OCI-LY3 (cell line): ENCODE measurements around the gene ACTG2.

Source experiments
- H2AFZ ChIP-seq: fragments of 200-600, 300-600 bp; shearing (Covaris generic); 2 replicates; pipeline ENCODE4 v1.6.0; 2014; ENCODE audit warnings: antibody characterized with exemption, low read depth, low read length
- H3K27ac ChIP-seq: fragments of 200-600, 300-600 bp; sonication (generic); 2 replicates; pipeline ENCODE4 v1.5.1; 2014; ENCODE audit warnings: mild to moderate bottlenecking, low read length, moderate library complexity, mixed read lengths
- H3K27me3 ChIP-seq: fragments of 200-600, 300-600 bp; sonication (generic); 2 replicates; pipeline ENCODE4 v1.6.1; 2014; ENCODE audit warnings: low read depth, low read length, mixed read lengths
- H3K36me3 ChIP-seq: fragments of 200-600, 300-600 bp; sonication (generic); replicated peaks from 2 replicates; pipeline ENCODE3; 2014; ENCODE audit warnings: low read depth, low read length, mixed read lengths
- H3K4me1 ChIP-seq: fragments of 300-600, 200-600 bp; sonication (generic); 2 replicates; pipeline ENCODE4 v1.6.1; 2014; ENCODE audit warnings: low read length, mixed read lengths
- H3K4me2 ChIP-seq: fragments of 200-600, 300-600 bp; sonication (generic); 2 replicates; pipeline ENCODE4 v1.6.1; 2014; ENCODE audit warnings: low read length, mixed read lengths
- H3K4me3 ChIP-seq: fragments of 300-600, 200-600 bp; sonication (generic); 2 replicates; pipeline ENCODE4 v1.5.1; 2014; ENCODE audit warnings: antibody characterized with exemption, mild to moderate bottlenecking, low read length, moderate library complexity
- H3K79me2 ChIP-seq: fragments of 300-600, 200-600 bp; shearing (Covaris generic); 2 replicates; pipeline ENCODE4 v1.6.1; 2014; ENCODE audit warnings: mild to moderate bottlenecking, low read length, mixed read lengths
- H3K9ac ChIP-seq: fragments of 300-600, 200-600 bp; shearing (Covaris generic); 2 replicates; pipeline ENCODE4 v1.6.0; 2014; ENCODE audit warnings: mild to moderate bottlenecking, low read length, moderate library complexity
- H3K9me3 ChIP-seq: fragments of 200-600, 300-600 bp; shearing (Covaris generic); 2 replicates; pipeline ENCODE4 v1.6.1; 2014; ENCODE audit warnings: low read length, mixed read lengths; ENCODE audit not compliant: insufficient read depth
- H4K20me1 ChIP-seq: fragments of 200-600, 300-600 bp; sonication (generic); 2 replicates; pipeline ENCODE4 v1.6.1; 2016; ENCODE audit warnings: low read length, mixed read lengths; ENCODE audit not compliant: insufficient read depth
- EZH2phosphoT487 ChIP-seq: fragments of 200-600 bp; shearing (Covaris generic); IDR thresholded peaks from 2 replicates; pipeline ENCODE4 v1.6.1; 2018; ENCODE audit warnings: antibody characterized with exemption, mixed run types, low read depth
- TF ChIP-seq, protein P1 (sequence below): fragments of 200-600, 300-600 bp; sonication (generic); IDR thresholded peaks from 2 replicates; pipeline ENCODE4 v1.5.1; 2014; ENCODE audit warnings: antibody characterized with exemption, low read length, low read depth

The ACTG2 gene

GRCh38 chr2:73889206-73889605, 3.6 kb upstream of the ACTG2 start:
- Histone ChIP-seq H3K79me2 (peaks cover 13% of the 10 kb centered on the region), H3K9me3 (no peaks in the 10 kb centered on the region), H3K27ac (no peak overlapping the region), H3K4me1 (peaks cover 28% of the 10 kb centered on the region), H3K27me3 (no peaks in the 10 kb centered on the region), H3K4me2 (no peak overlapping the region), H3K36me3 (peaks cover under 1% of the 10 kb centered on the region), H4K20me1 (peaks cover under 1% of the 10 kb centered on the region; the same call in 1 of the 2 replicates), H3K4me3 (no peak overlapping the region), H3K9ac (no peak overlapping the region), H2AFZ (no peak overlapping the region)
- TF ChIP-seq, protein P1, sequence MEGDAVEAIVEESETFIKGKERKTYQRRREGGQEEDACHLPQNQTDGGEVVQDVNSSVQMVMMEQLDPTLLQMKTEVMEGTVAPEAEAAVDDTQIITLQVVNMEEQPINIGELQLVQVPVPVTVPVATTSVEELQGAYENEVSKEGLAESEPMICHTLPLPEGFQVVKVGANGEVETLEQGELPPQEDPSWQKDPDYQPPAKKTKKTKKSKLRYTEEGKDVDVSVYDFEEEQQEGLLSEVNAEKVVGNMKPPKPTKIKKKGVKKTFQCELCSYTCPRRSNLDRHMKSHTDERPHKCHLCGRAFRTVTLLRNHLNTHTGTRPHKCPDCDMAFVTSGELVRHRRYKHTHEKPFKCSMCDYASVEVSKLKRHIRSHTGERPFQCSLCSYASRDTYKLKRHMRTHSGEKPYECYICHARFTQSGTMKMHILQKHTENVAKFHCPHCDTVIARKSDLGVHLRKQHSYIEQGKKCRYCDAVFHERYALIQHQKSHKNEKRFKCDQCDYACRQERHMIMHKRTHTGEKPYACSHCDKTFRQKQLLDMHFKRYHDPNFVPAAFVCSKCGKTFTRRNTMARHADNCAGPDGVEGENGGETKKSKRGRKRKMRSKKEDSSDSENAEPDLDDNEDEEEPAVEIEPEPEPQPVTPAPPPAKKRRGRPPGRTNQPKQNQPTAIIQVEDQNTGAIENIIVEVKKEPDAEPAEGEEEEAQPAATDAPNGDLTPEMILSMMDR: no peak

- H3K9me3 ChIP-seq: no peaks in the 10 kb centered on the region
- H2AFZ ChIP-seq: no peak overlapping the region
- no peak overlapping the region for H3K9ac ChIP-seq
- no peak overlapping the region for H3K4me3 ChIP-seq
- peaks cover 8% of the 10 kb centered on the region for H3K36me3 ChIP-seq
- peaks cover 11% of the 10 kb centered on the region for H4K20me1 ChIP-seq
- peaks cover 26% of the 10 kb centered on the region for H3K79me2 ChIP-seq
- H3K4me2 ChIP-seq: no peak overlapping the region
- H3K4me1 ChIP-seq: peaks cover 33% of the 10 kb centered on the region
- TF ChIP-seq, protein P1: no peak
- TF ChIP-seq EZH2phosphoT487: no peak
- H3K27me3 ChIP-seq: no peaks in the 10 kb centered on the region
- H3K27ac ChIP-seq: no peak overlapping the region
These were observed 2.3 kb upstream of the ACTG2 start for GRCh38 chr2:73890301-73891092.

GRCh38 chr2:73891276-73891901, 1.4 kb upstream of the ACTG2 start:
- Histone ChIP-seq H3K9ac (no peak overlapping the region), H3K9me3 (no peaks in the 10 kb centered on the region), H3K79me2 (peaks cover 33% of the 10 kb centered on the region), H3K27ac (0 out of 2 replicates have a peak overlapping the region, but pooled peaks have one; percentile 83), H2AFZ (no peak overlapping the region), H3K27me3 (no peaks in the 10 kb centered on the region), H3K36me3 (peaks cover 8% of the 10 kb centered on the region), H3K4me3 (no peak overlapping the region), H4K20me1 (peaks cover 20% of the 10 kb centered on the region), H3K4me2 (0 out of 2 replicates have a peak overlapping the region, but pooled peaks have one; percentile 85), H3K4me1 (peaks cover 33% of the 10 kb centered on the region)
- no peak for TF ChIP-seq EZH2phosphoT487
- TF ChIP-seq, protein P1: no peak

DNA sequence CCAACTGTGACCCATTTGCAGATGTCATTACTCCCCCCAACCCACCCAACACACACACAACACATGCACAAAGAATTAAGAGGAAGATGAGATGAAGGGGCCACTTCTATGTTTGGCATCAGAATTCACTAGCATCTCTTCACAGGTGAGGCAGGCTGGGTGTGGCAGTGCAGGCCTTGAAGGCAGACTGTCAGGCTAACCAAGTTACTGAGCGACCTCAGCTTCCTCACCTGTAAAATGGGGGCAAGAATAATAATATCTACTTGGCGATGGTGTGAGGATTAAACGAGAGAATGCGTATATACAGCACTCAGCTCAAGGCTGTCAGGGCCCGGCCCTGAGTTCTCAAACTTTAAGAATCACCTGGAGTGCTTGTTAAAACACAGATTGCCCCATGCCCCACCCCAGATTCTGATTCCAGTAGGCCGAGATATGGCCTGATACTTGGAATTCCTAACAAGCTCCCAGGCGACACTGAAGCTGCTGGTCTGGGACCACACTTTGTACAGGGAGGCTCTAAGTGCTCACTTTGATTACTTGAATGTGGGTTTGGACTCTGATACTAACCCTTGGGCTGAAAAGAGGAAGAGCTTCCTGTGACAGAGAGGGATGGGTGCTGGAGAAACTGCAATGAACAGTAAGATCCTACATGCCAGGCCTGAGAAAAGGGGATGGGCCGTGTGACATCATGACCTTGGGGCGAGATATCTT, 1.1 kb downstream of the ACTG2 start:
- Histone ChIP-seq H4K20me1 (peaks cover 37% of the 10 kb centered on the region), H3K9ac (peak overlapping the region; percentile 85), H3K27me3 (no peaks in the 10 kb centered on the region), H3K4me3 (peak overlapping the region; percentile 78), H3K4me2 (peak overlapping the region; percentile 85), H3K9me3 (no peaks in the 10 kb centered on the region), H3K4me1 (peaks cover 33% of the 10 kb centered on the region), H3K79me2 (peaks cover 36% of the 10 kb centered on the region), H3K36me3 (peaks cover 12% of the 10 kb centered on the region), H3K27ac (peak overlapping the region; percentile 83), H2AFZ (no peak overlapping the region)
- TF ChIP-seq, protein P1: no peak
- TF ChIP-seq EZH2phosphoT487: no peak
